GM18498 (cell line): ENCODE data around the gene PANK2.

Experiments used
- ATAC-seq: cut with Tn5 transposase; IDR thresholded peaks from one replicate; pipeline ENCODE4 v1.9.1; 2021; ENCODE audit warnings: mild to moderate bottlenecking, moderate library complexity; ENCODE audit not compliant: unreplicated experiment

Gene PANK2

GRCh38 chr20:3900187-3900604, 11.0 kb downstream of the PANK2 start:
- ATAC-seq = no peak

GRCh38 chr20:3901028-3901705, 12.0 kb downstream of the PANK2 start:
- ATAC-seq = no peak

- ATAC-seq = no peak
These were observed 12.7 kb downstream of the PANK2 start for GRCh38 chr20:3901706-3902440.

GRCh38 chr20:3902446-3902845, 13.3 kb downstream of the PANK2 start:
- ATAC-seq = no peak

GRCh38 chr20:3904224-3904623, 15.0 kb downstream of the PANK2 start:
- no peak for ATAC-seq

GRCh38 chr20:3904857-3905256, 15.7 kb downstream of the PANK2 start:
- ATAC-seq = no peak

- ATAC-seq = peak; percentile 80
These were observed 17.8 kb downstream of the PANK2 start for GRCh38 chr20:3906744-3907721.

- no peak for ATAC-seq
These were observed 19.5 kb downstream of the PANK2 start for GRCh38 chr20:3908667-3909066.

GRCh38 chr20:3909952-3910366, 20.8 kb downstream of the PANK2 start:
- no peak for ATAC-seq

GRCh38 chr20:3910853-3911252, 21.7 kb downstream of the PANK2 start:
- no peak for ATAC-seq

- no peak for ATAC-seq
These were observed 22.8 kb downstream of the PANK2 start for GRCh38 chr20:3911956-3912355.

GRCh38 chr20:3914446-3914845, 25.3 kb downstream of the PANK2 start:
- ATAC-seq = no peak

- ATAC-seq = no peak
These were observed 26.5 kb downstream of the PANK2 start for GRCh38 chr20:3915691-3916090.

- ATAC-seq = no peak
These were observed 27.2 kb downstream of the PANK2 start for GRCh38 chr20:3916364-3916763.

GRCh38 chr20:3919352-3919751, 30.2 kb downstream of the PANK2 start:
- ATAC-seq = no peak

- ATAC-seq = no peak
These were observed 33.2 kb downstream of the PANK2 start for GRCh38 chr20:3922223-3922982.

GRCh38 chr20:3922983-3923339, 33.8 kb downstream of the PANK2 start:
- ATAC-seq = no peak

- ATAC-seq = no peak
These were observed 34.6 kb downstream of the PANK2 start for GRCh38 chr20:3923818-3924217.

- no peak for ATAC-seq
These were observed 35.3 kb downstream of the PANK2 start for GRCh38 chr20:3924304-3925112.
